Nephron (organoid): ENCODE measurements around the gene UBE2U.
A peak's percentile ranks its signal among the peaks of the same experiment; 100 is the strongest.

ENCODE experiments used
- H3K27ac Mint-ChIP-seq, 3 experiments: 2 replicates each; pipeline ENCODE4 v1.8.0; 2020; ENCODE audit warnings: mixed read lengths in 3 of 3, mild to moderate bottlenecking in 2 of 3, moderate library complexity in 1 of 3
- H3K27me3 Mint-ChIP-seq: 2 replicates; pipeline ENCODE4 v1.8.0; 2021; ENCODE audit warnings: low read depth, mild to moderate bottlenecking, moderate library complexity, mixed read lengths
- H3K36me3 Mint-ChIP-seq: 2 replicates; pipeline ENCODE4 v1.8.0; 2020; ENCODE audit warnings: low read depth, mixed read lengths
- H3K4me1 Mint-ChIP-seq: 2 replicates; pipeline ENCODE4 v1.8.0; 2020; ENCODE audit warnings: mixed read lengths
- H3K4me3 Mint-ChIP-seq, 3 experiments: 2 replicates each; pipeline ENCODE4 v1.8.0; 2020; ENCODE audit warnings: mild to moderate bottlenecking in 3 of 3, mixed read lengths in 3 of 3, moderate library complexity in 2 of 3
- H3K9me3 Mint-ChIP-seq: 2 replicates; pipeline ENCODE4 v1.8.0; 2020; ENCODE audit warnings: mixed read lengths
- TF ChIP-seq, protein P1 (sequence below), 3 experiments: fragments of 200-600 bp; sonication (generic); IDR thresholded peaks; one replicate each; pipeline ENCODE4 v1.5.0; 2021; ENCODE audit warnings: antibody characterized with exemption in 3 of 3; ENCODE audit not compliant: unreplicated experiment in 3 of 3

The UBE2U gene

DNA sequence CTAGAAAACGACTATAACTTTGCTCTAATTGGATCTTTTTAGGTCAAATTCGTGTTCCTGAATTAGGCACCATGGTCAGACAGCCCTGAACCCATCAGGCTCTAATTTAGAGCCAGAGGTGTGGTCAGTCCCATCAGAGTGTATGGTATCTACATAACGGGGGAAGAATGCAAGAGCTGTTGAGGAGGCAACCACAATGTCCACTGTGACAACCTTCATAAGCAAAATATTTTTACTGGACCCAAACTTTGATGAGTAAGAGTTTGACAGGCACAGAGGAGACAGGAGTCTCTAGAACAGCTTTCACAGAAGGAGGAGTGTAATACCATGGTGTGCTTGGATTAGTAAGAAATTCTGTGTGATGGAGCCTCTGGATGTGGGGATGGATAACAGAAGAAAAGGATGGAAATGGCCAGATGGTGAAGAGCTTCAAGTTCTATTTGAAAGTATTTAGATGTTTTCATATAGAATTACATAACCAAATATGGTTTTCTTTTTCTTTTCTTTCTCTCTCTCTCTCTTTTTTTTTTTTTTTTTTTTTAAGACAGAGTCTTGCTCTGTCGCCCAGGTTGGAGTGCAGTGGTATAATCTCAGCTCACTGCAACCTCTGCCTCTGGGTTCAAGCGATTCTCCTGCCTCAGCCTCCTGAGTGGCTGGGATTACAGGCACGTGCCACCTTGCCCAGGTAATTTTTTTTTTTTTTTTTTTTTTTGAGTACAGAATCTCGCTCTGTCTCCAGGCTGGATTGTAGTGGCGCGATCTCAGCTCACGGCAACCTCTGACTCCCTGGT, 24.9 kb downstream of the UBE2U start:
- peaks cover 6% of the 10 kb centered on the region for H3K9me3 Mint-ChIP-seq
- H3K27me3 Mint-ChIP-seq = no peaks in the 10 kb centered on the region
- H3K4me1 Mint-ChIP-seq = peaks cover 11% of the 10 kb centered on the region
- H3K27ac Mint-ChIP-seq = no peak overlapping the region
- TF ChIP-seq, protein P1, sequence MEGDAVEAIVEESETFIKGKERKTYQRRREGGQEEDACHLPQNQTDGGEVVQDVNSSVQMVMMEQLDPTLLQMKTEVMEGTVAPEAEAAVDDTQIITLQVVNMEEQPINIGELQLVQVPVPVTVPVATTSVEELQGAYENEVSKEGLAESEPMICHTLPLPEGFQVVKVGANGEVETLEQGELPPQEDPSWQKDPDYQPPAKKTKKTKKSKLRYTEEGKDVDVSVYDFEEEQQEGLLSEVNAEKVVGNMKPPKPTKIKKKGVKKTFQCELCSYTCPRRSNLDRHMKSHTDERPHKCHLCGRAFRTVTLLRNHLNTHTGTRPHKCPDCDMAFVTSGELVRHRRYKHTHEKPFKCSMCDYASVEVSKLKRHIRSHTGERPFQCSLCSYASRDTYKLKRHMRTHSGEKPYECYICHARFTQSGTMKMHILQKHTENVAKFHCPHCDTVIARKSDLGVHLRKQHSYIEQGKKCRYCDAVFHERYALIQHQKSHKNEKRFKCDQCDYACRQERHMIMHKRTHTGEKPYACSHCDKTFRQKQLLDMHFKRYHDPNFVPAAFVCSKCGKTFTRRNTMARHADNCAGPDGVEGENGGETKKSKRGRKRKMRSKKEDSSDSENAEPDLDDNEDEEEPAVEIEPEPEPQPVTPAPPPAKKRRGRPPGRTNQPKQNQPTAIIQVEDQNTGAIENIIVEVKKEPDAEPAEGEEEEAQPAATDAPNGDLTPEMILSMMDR (IDR thresholded peaks at IDR 0.05; ENCODE audit: unreplicated experiment in 3 of 3) = no peak
- no peak overlapping the region for H3K4me3 Mint-ChIP-seq
- no peaks in the 10 kb centered on the region for H3K36me3 Mint-ChIP-seq

DNA sequence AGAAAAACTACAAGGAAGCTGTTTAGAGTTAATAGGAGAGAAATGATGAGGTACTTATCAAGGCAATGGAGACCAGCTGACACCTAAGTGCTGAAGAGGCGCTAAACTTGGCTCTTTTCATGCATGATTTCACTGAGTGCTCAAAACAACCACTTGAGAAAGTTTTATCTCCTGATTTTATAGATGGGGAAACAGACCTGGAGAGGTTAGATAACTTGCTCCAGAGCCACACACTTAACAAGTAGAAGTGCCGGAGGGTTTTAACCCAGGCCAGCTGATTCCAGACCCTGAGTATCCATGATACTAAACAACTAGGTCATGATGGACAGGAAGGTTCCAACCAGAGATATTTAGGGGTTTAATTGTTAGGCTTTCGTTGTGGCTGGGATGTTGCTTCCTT, 25.9 kb downstream of the UBE2U start:
- Mint-ChIP-seq H3K36me3 (no peaks in the 10 kb centered on the region), H3K27me3 (no peaks in the 10 kb centered on the region), H3K9me3 (peaks cover 6% of the 10 kb centered on the region), H3K27ac (no peak overlapping the region), H3K4me1 (peaks cover 11% of the 10 kb centered on the region), H3K4me3 (no peak overlapping the region)
- TF ChIP-seq, protein P1 (IDR thresholded peaks at IDR 0.05; ENCODE audit: unreplicated experiment in 3 of 3) = no peak

DNA sequence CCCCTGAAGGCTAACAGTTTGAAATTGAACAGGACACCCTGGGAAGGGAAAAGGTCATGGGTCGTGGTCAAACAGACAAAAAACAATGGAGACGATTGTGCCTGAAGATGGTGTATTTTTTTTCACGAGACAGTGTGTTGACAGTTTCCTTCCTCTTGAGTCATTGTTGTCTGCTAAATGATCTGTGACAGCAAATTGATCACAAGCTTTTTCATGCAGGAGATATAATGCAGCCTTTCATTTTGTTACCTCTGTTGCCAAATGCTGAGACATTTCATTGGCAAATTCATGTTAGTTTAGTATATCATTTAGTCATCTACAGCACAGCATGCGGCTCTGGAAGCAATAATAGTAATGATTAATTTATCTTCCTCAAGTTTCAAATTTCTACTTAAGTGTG, 27.7 kb downstream of the UBE2U start:
- no peaks in the 10 kb centered on the region for H3K9me3 Mint-ChIP-seq
- H3K4me1 Mint-ChIP-seq = peaks cover 11% of the 10 kb centered on the region
- no peaks in the 10 kb centered on the region for H3K36me3 Mint-ChIP-seq
- TF ChIP-seq, protein P1 (IDR thresholded peaks at IDR 0.05; ENCODE audit: unreplicated experiment in 3 of 3) = no peak
- no peak overlapping the region for H3K4me3 Mint-ChIP-seq
- no peaks in the 10 kb centered on the region for H3K27me3 Mint-ChIP-seq
- H3K27ac Mint-ChIP-seq = peak overlapping the region in 1 of 3 experiments; percentile 6

DNA sequence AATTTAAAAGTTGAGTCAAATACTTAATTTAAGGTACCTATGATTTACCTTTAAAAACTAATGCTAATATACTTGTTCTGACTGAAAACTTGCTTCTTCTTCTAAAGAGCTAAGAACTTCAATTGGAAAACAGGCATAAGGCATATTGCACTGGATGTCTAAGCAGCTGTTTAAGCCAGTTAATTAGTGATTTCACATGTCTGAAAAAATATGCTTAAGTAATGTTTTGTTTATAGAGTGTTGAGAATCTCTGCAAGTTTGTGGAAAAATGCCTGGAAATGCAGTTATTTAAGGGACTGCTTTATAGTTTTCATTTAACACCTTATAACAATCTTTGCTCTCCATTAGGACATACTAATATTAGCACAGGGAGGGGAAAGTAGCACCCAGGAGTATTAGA, 28.2 kb downstream of the UBE2U start:
- H3K27ac Mint-ChIP-seq = no peak overlapping the region
- H3K4me1 Mint-ChIP-seq = peaks cover 11% of the 10 kb centered on the region
- no peaks in the 10 kb centered on the region for H3K9me3 Mint-ChIP-seq
- H3K4me3 Mint-ChIP-seq = no peak overlapping the region
- H3K36me3 Mint-ChIP-seq = no peaks in the 10 kb centered on the region
- H3K27me3 Mint-ChIP-seq = no peaks in the 10 kb centered on the region
- TF ChIP-seq, protein P1 (IDR thresholded peaks at IDR 0.05; ENCODE audit: unreplicated experiment in 3 of 3) = no peak

DNA sequence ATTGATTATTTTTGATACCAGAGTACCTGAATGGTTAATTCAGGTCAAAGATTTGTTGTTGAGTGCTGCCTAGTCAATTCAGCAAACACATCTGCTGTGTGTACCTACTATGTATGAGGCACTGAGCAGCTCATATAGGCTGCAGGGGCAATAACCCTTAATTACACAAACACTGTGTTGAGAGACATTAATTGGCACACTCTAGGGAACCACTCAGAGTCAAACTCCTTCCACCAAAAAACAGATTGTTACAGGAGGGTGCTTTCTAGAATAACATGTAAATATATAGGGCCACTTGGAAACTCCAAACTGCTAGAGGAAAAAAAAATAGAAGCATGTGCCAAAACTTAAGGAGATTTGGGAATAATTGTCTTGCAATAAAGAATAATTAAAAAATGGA, 31.3 kb downstream of the UBE2U start:
- no peaks in the 10 kb centered on the region for H3K36me3 Mint-ChIP-seq
- TF ChIP-seq, protein P1 (IDR thresholded peaks at IDR 0.05; ENCODE audit: unreplicated experiment in 3 of 3) = no peak
- peaks cover 2% of the 10 kb centered on the region for H3K9me3 Mint-ChIP-seq
- H3K27ac Mint-ChIP-seq = peak overlapping the region; percentile 41 to 80 (median 67)
- H3K27me3 Mint-ChIP-seq = no peaks in the 10 kb centered on the region
- no peak overlapping the region for H3K4me3 Mint-ChIP-seq
- peaks cover 11% of the 10 kb centered on the region for H3K4me1 Mint-ChIP-seq

DNA sequence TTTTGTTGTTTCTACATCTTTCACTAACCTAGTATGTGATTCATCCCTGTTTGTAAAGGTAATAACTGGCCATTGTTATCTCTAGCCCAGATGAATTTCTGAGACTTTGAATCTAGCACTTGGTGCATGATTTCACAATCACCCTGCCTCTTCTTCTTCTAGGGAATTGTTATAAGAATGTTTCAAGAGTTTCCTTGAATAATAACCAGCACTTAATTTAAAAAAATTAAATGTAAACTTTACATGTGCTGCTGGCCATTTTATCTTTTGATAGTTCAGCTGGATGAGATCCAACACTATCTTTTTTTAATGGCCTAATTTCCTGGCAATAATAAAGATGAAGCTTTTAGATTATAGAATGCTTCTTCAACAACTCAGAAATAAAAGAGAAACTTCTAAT, 31.8 kb downstream of the UBE2U start:
- Mint-ChIP-seq H3K4me3 (no peak overlapping the region), H3K36me3 (no peaks in the 10 kb centered on the region), H3K27ac (peak overlapping the region; percentile 41 to 80 (median 67)), H3K4me1 (peaks cover 11% of the 10 kb centered on the region), H3K27me3 (no peaks in the 10 kb centered on the region), H3K9me3 (peaks cover 2% of the 10 kb centered on the region)
- TF ChIP-seq, protein P1 (IDR thresholded peaks at IDR 0.05; ENCODE audit: unreplicated experiment in 3 of 3) = no peak
